H9 (cell line): ENCODE measurements around the gene RNU2-63P. TPM values are rescaled to one million over a fixed set of nuclear protein-coding genes. Genes with fewer than 3 reads are reported as not detected.
"Not testable (repeated sequence)": the region's sequence is repeated elsewhere in the genome, so short reads cannot be mapped to it uniquely, and the experiment has no call there.

Experiments used
- DNase-seq: peaks from one replicate; pipeline ENCODE4 v3.0.0-alpha.2; 2017
- H2AFZ ChIP-seq: one replicate; pipeline ENCODE4 v1.6.1; 2013; ENCODE audit warnings: mild to moderate bottlenecking, low read length, control low read depth, moderate library complexity
- H2AK5ac ChIP-seq: 2 replicates; pipeline ENCODE4 v1.6.1; 2013; ENCODE audit warnings: low read length, control low read depth, mixed read lengths; ENCODE audit not compliant: insufficient read length
- H2BK120ac ChIP-seq: one replicate; pipeline ENCODE4 v1.6.1; 2013; ENCODE audit warnings: low read depth, mild to moderate bottlenecking, low read length, control low read depth, inconsistent platforms; ENCODE audit not compliant: poor library complexity, severe bottlenecking
- H2BK12ac ChIP-seq: 2 replicates; pipeline ENCODE4 v1.6.1; 2013; ENCODE audit warnings: low read length, control low read depth, mixed read lengths, low read depth; ENCODE audit not compliant: insufficient read length
- H2BK15ac ChIP-seq: 2 replicates; pipeline ENCODE4 v1.6.1; 2013; ENCODE audit warnings: low read depth, low read length, control low read depth
- H2BK20ac ChIP-seq: one replicate; pipeline ENCODE4 v1.6.1; 2013; ENCODE audit warnings: low read depth, mild to moderate bottlenecking, low read length, control low read depth, inconsistent platforms; ENCODE audit not compliant: poor library complexity, severe bottlenecking
- H2BK5ac ChIP-seq: 2 replicates; pipeline ENCODE4 v1.6.1; 2013; ENCODE audit warnings: low read length, control low read depth, mixed read lengths; ENCODE audit not compliant: insufficient read length
- H3K14ac ChIP-seq: 2 replicates; pipeline ENCODE4 v1.6.1; 2013; ENCODE audit warnings: low read length, control low read depth; ENCODE audit not compliant: insufficient read depth
- H3K18ac ChIP-seq: 2 replicates; pipeline ENCODE4 v1.6.1; 2013; ENCODE audit warnings: low read depth, mild to moderate bottlenecking, mixed read lengths, low read length, control low read depth; ENCODE audit not compliant: insufficient read length
- H3K23ac ChIP-seq: 2 replicates; pipeline ENCODE4 v1.6.1; 2013; ENCODE audit warnings: low read length, control low read depth, mixed read lengths, low read depth; ENCODE audit not compliant: insufficient read length
- H3K23me2 ChIP-seq: 2 replicates; pipeline ENCODE4 v1.6.1; 2013; ENCODE audit warnings: low read depth, mild to moderate bottlenecking, mixed read lengths, low read length, control low read depth; ENCODE audit not compliant: insufficient read length, poor library complexity, severe bottlenecking
- H3K27ac ChIP-seq: 2 replicates; pipeline ENCODE4 v1.5.1; 2013; ENCODE audit warnings: low read length, control low read depth, mixed read lengths, low read depth; ENCODE audit not compliant: insufficient read length
- H3K27me3 ChIP-seq: 2 replicates; pipeline ENCODE4 v1.6.1; 2013; ENCODE audit warnings: low read length, control low read depth, inconsistent platforms; ENCODE audit not compliant: insufficient read depth
- H3K4ac ChIP-seq: 2 replicates; pipeline ENCODE4 v1.6.1; 2013; ENCODE audit warnings: low read depth, mild to moderate bottlenecking, control low read depth, inconsistent platforms, low read length, moderate library complexity
- H3K4me1 ChIP-seq: 2 replicates; pipeline ENCODE4 v1.6.1; 2013; ENCODE audit warnings: low read length, control low read depth, inconsistent platforms; ENCODE audit not compliant: insufficient read depth
- H3K4me2 ChIP-seq: 2 replicates; pipeline ENCODE4 v1.6.1; 2013; ENCODE audit warnings: low read length, control low read depth, mixed read lengths; ENCODE audit not compliant: insufficient read length, insufficient read depth
- H3K56ac ChIP-seq: 2 replicates; pipeline ENCODE4 v1.6.1; 2013; ENCODE audit warnings: low read depth, mild to moderate bottlenecking, mixed read lengths, low read length, control low read depth; ENCODE audit not compliant: insufficient read length
- H3K79me1 ChIP-seq: 2 replicates; pipeline ENCODE4 v1.6.1; 2013; ENCODE audit warnings: low read depth, mild to moderate bottlenecking, moderate library complexity, low read length, control low read depth, inconsistent platforms; ENCODE audit not compliant: insufficient read depth, poor library complexity, severe bottlenecking
- H3K79me2 ChIP-seq: 2 replicates; pipeline ENCODE4 v1.6.1; 2013; ENCODE audit warnings: low read length, control low read depth, inconsistent platforms; ENCODE audit not compliant: insufficient read depth
- H3K9ac ChIP-seq: 2 replicates; pipeline ENCODE4 v1.6.1; 2013; ENCODE audit warnings: low read length, control low read depth, mixed read lengths; ENCODE audit not compliant: insufficient read length; ENCODE audit errors: extremely low read depth
- H3K9me3 ChIP-seq: one replicate; pipeline ENCODE4 v1.6.1; 2013; ENCODE audit warnings: low read depth, low read length, inconsistent platforms; ENCODE audit not compliant: control insufficient read depth
- H3T11ph ChIP-seq: one replicate; pipeline ENCODE4 v1.6.1; 2013; ENCODE audit warnings: mild to moderate bottlenecking, low read length, control low read depth, inconsistent platforms
- H4K20me1 ChIP-seq: one replicate; pipeline ENCODE4 v1.6.1; 2013; ENCODE audit not compliant: control insufficient read depth, insufficient read length, insufficient read depth
- H4K5ac ChIP-seq: 2 replicates; pipeline ENCODE4 v1.6.1; 2013; ENCODE audit warnings: low read depth, mild to moderate bottlenecking, mixed read lengths, low read length, control low read depth; ENCODE audit not compliant: insufficient read length
- H4K8ac ChIP-seq: replicated peaks from 2 replicates; pipeline ENCODE4 v1.6.1; 2013; ENCODE audit warnings: low read length, control low read depth, mixed read lengths, low read depth; ENCODE audit not compliant: insufficient read length
- H4K91ac ChIP-seq: 2 replicates; pipeline ENCODE4 v1.6.1; 2013; ENCODE audit warnings: low read depth, mild to moderate bottlenecking, moderate library complexity, mixed read lengths, low read length, control low read depth; ENCODE audit not compliant: insufficient read length
- H3K27ac Mint-ChIP-seq, 3 experiments: 2 replicates in 2 of 3; 3 replicates in 1 of 3; pipeline ENCODE4 v1.8.0; 2020 to 2021; ENCODE audit warnings: mixed read lengths in 3 of 3, mild to moderate bottlenecking in 1 of 3, moderate library complexity in 1 of 3
- H3K27me3 Mint-ChIP-seq: 2 replicates; pipeline ENCODE4 v1.8.0; 2021; ENCODE audit warnings: low read depth, mild to moderate bottlenecking, moderate library complexity, mixed read lengths
- H3K36me3 Mint-ChIP-seq, 3 experiments: 2 replicates in 2 of 3; 3 replicates in 1 of 3; pipeline ENCODE4 v1.8.0; 2020 to 2021; ENCODE audit warnings: low read depth in 3 of 3, mixed read lengths in 3 of 3; ENCODE audit not compliant: insufficient read depth in 1 of 3
- H3K4me1 Mint-ChIP-seq, 2 experiments: 2 replicates each; pipeline ENCODE4 v1.8.0; 2020; ENCODE audit warnings: mixed read lengths in 2 of 2
- H3K4me3 Mint-ChIP-seq, 2 experiments: 2 replicates in 1 of 2; 3 replicates in 1 of 2; pipeline ENCODE4 v1.8.0; 2020 to 2021; ENCODE audit warnings: mild to moderate bottlenecking in 2 of 2, mixed read lengths in 2 of 2, moderate library complexity in 1 of 2
- H3K9me3 Mint-ChIP-seq, 2 experiments: 2 replicates in 1 of 2; 3 replicates in 1 of 2; pipeline ENCODE4 v1.8.0; 2020; ENCODE audit warnings: mild to moderate bottlenecking in 2 of 2, mixed read lengths in 2 of 2, moderate library complexity in 1 of 2
- CTCF ChIP-seq: fragments of 200-600 bp; sonication (generic); conservative IDR thresholded peaks from 3 replicates; pipeline ENCODE4 v1.8.0; 2021; ENCODE audit warnings: antibody characterized with exemption, mild to moderate bottlenecking
- WGBS: extraction: QIAGEN DNeasy Blood & Tissue Kit; methylation state at CpG from one replicate; pipeline ENCODE4 v1.1.7; 2013; ENCODE audit warnings: missing lambda C conversion rate, low lambda C conversion rate, mixed read lengths; ENCODE audit not compliant: insufficient read length; ENCODE audit errors: extremely low coverage; 5-methylcytosine and 5-hydroxymethylcytosine counted together
- total RNA-seq: library from RNA; stranded (reverse); gene quantifications from 2 replicates; pipeline ENCODE4 v1.2.1, GENCODE V29; 2021

RNU2-63P gene
- total RNA-seq, 1 experiment from 2014 or later: 31.1 TPM

GRCh38 chr2:87992569-87992968, 23.8 kb downstream of the RNU2-63P start:
- H3K9me3 ChIP-seq, H2BK120ac ChIP-seq, H3K27me3 Mint-ChIP-seq, H3K4ac ChIP-seq, H3K23ac ChIP-seq, H2AFZ ChIP-seq, H2BK5ac ChIP-seq, H3K36me3 Mint-ChIP-seq, H3K27ac ChIP-seq, H3K27ac Mint-ChIP-seq, H3K4me1 Mint-ChIP-seq, DNase-seq, H3K56ac ChIP-seq, H2AK5ac ChIP-seq, H2BK15ac ChIP-seq, H2BK20ac ChIP-seq, H4K5ac ChIP-seq, H4K20me1 ChIP-seq, H3K79me1 ChIP-seq, H4K8ac ChIP-seq, H2BK12ac ChIP-seq, H4K91ac ChIP-seq, H3T11ph ChIP-seq, H3K4me1 ChIP-seq, H3K79me2 ChIP-seq, H3K9me3 Mint-ChIP-seq, H3K4me2 ChIP-seq, H3K18ac ChIP-seq, H3K27me3 ChIP-seq, H3K14ac ChIP-seq, H3K4me3 Mint-ChIP-seq, H3K23me2 ChIP-seq, H3K9ac ChIP-seq: not testable (repeated sequence)
- WGBS: no CpG with 5 or more reads among the region's 3 CpGs
- TF ChIP-seq CTCF: peak; percentile 33; the same call in 2 of the 3 replicates

- H4K8ac ChIP-seq, H2BK20ac ChIP-seq, H3K27ac Mint-ChIP-seq, H3K27me3 ChIP-seq, H3K4me1 Mint-ChIP-seq, H2BK15ac ChIP-seq, H2AFZ ChIP-seq, H4K5ac ChIP-seq, H3K14ac ChIP-seq, H3K4ac ChIP-seq, H3K9ac ChIP-seq, H3K27ac ChIP-seq, H2BK12ac ChIP-seq, H3K9me3 Mint-ChIP-seq, H3K36me3 Mint-ChIP-seq, H3K23me2 ChIP-seq, H3T11ph ChIP-seq, H3K79me2 ChIP-seq, H3K23ac ChIP-seq, H3K4me3 Mint-ChIP-seq, H3K4me1 ChIP-seq, H2BK5ac ChIP-seq, H3K79me1 ChIP-seq, H3K56ac ChIP-seq, H3K4me2 ChIP-seq, H3K9me3 ChIP-seq, H4K20me1 ChIP-seq, DNase-seq, H4K91ac ChIP-seq, H2BK120ac ChIP-seq, H2AK5ac ChIP-seq, H3K18ac ChIP-seq, H3K27me3 Mint-ChIP-seq: not testable (repeated sequence)
- WGBS: no CpG with 5 or more reads among the region's 1 CpG
These were observed 28.9 kb downstream of the RNU2-63P start for GRCh38 chr2:87987473-87987872.
